Upper lobe of left lung (tissue), 6 donors: Measurements from ENCODE around the gene SLC6A3. TPM values are rescaled to one million over a fixed set of nuclear protein-coding genes. Genes with fewer than 3 reads are reported as not detected.

Source experiments
- ATAC-seq, 2 donors: fragments of 200-7000 bp; cut with Tn5 transposase; one replicate each; pipeline ENCODE4 v1.9.1; 2022; ENCODE audit warnings: mild to moderate bottlenecking in 2 of 2, moderate library complexity in 2 of 2; ENCODE audit not compliant: low FRiP score in 2 of 2
- DNase-seq, 2 donors: peaks; one replicate each; pipeline ENCODE4 v3.0.0-alpha.2; 2019 to 2020
- H3K27ac ChIP-seq, 4 donors: fragments of 200-600 bp; sonication (generic); one replicate each; pipeline ENCODE4 v1.5.1; 2016 to 2019
- H3K27me3 ChIP-seq, 4 donors: fragments of 200-600 bp; sonication (generic); one replicate each; pipeline ENCODE4 v1.5.1; 2017 to 2019
- H3K36me3 ChIP-seq, 4 donors: fragments of 200-600 bp; sonication (generic); one replicate each; pipeline ENCODE4 v1.5.1; 2016 to 2019
- H3K4me1 ChIP-seq, 4 donors: fragments of 200-600 bp; sonication (generic); one replicate each; pipeline ENCODE4 v1.5.1; 2018 to 2019
- H3K4me3 ChIP-seq, 4 donors: fragments of 200-600 bp; sonication (generic); one replicate each; pipeline ENCODE4 v1.5.1; 2017 to 2019; ENCODE audit warnings: mild to moderate bottlenecking in 2 of 4, moderate library complexity in 1 of 4
- H3K9me3 ChIP-seq, 4 donors: fragments of 200-600 bp; sonication (generic); one replicate each; pipeline ENCODE4 v1.5.1; 2018 to 2019
- CTCF ChIP-seq, 6 experiments: fragments of 450-650 bp in 4 of 6; fragments of 200-600 bp in 2 of 6; sonication (generic) in 2 of 6; IDR thresholded peaks; one replicate each; pipeline ENCODE4 v1.5.1; 2016 to 2019; ENCODE audit warnings: antibody characterized with exemption in 6 of 6
- EP300 ChIP-seq, 4 donors: sonication (generic); formaldehyde crosslinking; IDR thresholded peaks; one replicate each; pipeline ENCODE4 v1.5.1; 2017; ENCODE audit warnings: antibody characterized with exemption in 4 of 4, control low read depth in 2 of 4
- POLR2A ChIP-seq, 4 donors: fragments of 450-650 bp; IDR thresholded peaks; one replicate each; pipeline ENCODE4 v1.5.1; 2016 to 2017; ENCODE audit warnings: antibody characterized with exemption in 4 of 4, mild to moderate bottlenecking in 2 of 4
- POLR2AphosphoS5 ChIP-seq, 2 donors: sonication (generic); formaldehyde crosslinking; IDR thresholded peaks; one replicate each; pipeline ENCODE4 v1.5.1; 2017; ENCODE audit warnings: antibody characterized with exemption in 2 of 2
- WGBS, 2 donors: methylation state at CpG; one replicate each; pipeline ENCODE4 v1.1.5; 2017 to 2018; 5-methylcytosine and 5-hydroxymethylcytosine counted together
- total RNA-seq, 6 donors: library from RNA; depleted of rRNA in 4 of 6; stranded (reverse); fragments of >200 nt in 4 of 6; gene quantifications; one replicate each; pipeline versions ENCODE4 v1.1.0 to v1.2.1, GENCODE V29; 2016 to 2021
- donor health status: DM: no; HTN: no; CAD: no; lungs with moderate emphysema.
- donor health status: DM: no; HTN: yes; CAD: no; lungs with severe emphysema.

Gene SLC6A3
- total RNA-seq, 6 donors from 2014 or later = 0.15 to 1.2 (median 0.36) TPM; not detected in 2

- no peak for ATAC-seq
- WGBS, 2 donors = 91 to 94% methylated on average over 22 to 23 of the region's 23 CpGs
- TF ChIP-seq POLR2A (IDR thresholded peaks at IDR 0.05) (no peak), CTCF (IDR thresholded peaks at IDR 0.05) (no peak), EP300 (IDR thresholded peaks at IDR 0.05) (no peak), POLR2AphosphoS5 (IDR thresholded peaks at IDR 0.05) (no peak)
- H3K27me3 ChIP-seq = no peaks in the 10 kb centered on the region
- no peaks in the 10 kb centered on the region for H3K9me3 ChIP-seq
- no peak overlapping the region for H3K4me3 ChIP-seq
- peaks cover 0 to 6% (median 0%) of the 10 kb centered on the region in 4 donors for H3K4me1 ChIP-seq
- no peak overlapping the region for H3K27ac ChIP-seq
- peaks cover 34 to 93% (median 87%) of the 10 kb centered on the region in 4 donors for H3K36me3 ChIP-seq
- peak in 1 of 2 donors; percentile 18 for DNase-seq
Measured at GRCh38 chr5:1472964-1473628, 27.9 kb upstream of the SLC6A3 start.

GRCh38 chr5:1471997-1472963, 27.0 kb upstream of the SLC6A3 start:
- peaks cover 41 to 97% (median 90%) of the 10 kb centered on the region in 4 donors for H3K36me3 ChIP-seq

DNA sequence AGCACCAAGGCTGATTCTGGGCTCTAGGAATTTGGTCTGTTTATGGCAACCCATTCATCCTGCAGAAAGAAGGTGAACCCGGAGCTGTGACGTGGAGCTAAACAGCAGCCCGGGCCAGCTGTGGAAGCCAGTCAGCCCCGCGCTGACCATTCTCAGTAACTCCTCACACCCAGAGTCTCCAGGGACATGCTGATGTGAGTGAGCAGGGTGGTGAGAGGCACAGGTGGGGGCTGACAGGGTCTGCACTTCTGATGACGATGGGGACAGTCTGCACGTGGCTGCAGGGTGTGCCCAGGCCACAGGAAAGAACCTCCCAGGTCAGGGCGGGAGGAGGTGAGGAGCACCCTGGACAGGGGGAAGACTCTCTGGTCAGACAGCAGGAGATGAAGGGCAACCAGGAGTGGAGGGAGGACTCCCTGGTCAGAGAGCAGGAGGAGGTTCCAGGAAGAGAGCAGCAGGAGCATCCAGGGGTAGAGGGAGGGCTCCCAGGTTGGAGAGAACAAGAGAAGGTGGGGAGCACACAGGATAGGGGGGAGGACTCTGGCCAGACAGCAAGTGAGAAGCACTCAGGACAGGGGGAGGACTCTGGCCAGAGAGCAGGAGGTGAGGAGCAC, 26.1 kb upstream of the SLC6A3 start:
- no peaks in the 10 kb centered on the region for H3K27me3 ChIP-seq
- no peaks in the 10 kb centered on the region for H3K9me3 ChIP-seq
- TF ChIP-seq POLR2A (IDR thresholded peaks at IDR 0.05) = no peak
- no peak for TF ChIP-seq CTCF (IDR thresholded peaks at IDR 0.05)
- TF ChIP-seq EP300 (IDR thresholded peaks at IDR 0.05) = no peak
- no peak for TF ChIP-seq POLR2AphosphoS5 (IDR thresholded peaks at IDR 0.05)
- WGBS, 2 donors = 74 to 95% methylated on average over 3 to 8 of the region's 8 CpGs
- peaks cover 32 to 97% (median 90%) of the 10 kb centered on the region in 4 donors for H3K36me3 ChIP-seq
- H3K4me1 ChIP-seq = peaks cover 0 to 3% (median 0%) of the 10 kb centered on the region in 4 donors
- DNase-seq = peak in 1 of 2 donors; percentile 18
- ATAC-seq = no peak
- no peak overlapping the region for H3K4me3 ChIP-seq
- H3K27ac ChIP-seq = no peak overlapping the region

More at GRCh38 chr5:1471997-1472963, 27.0 kb upstream of the SLC6A3 start:
- peaks cover 0 to 6% (median 0%) of the 10 kb centered on the region in 4 donors for H3K4me1 ChIP-seq
- no peaks in the 10 kb centered on the region for H3K27me3 ChIP-seq
- H3K27ac ChIP-seq = no peak overlapping the region
- TF ChIP-seq POLR2AphosphoS5 (IDR thresholded peaks at IDR 0.05) (no peak), EP300 (IDR thresholded peaks at IDR 0.05) (no peak), POLR2A (IDR thresholded peaks at IDR 0.05) (no peak), CTCF (IDR thresholded peaks at IDR 0.05) (no peak)
- ATAC-seq = no peak
- no peaks in the 10 kb centered on the region for H3K9me3 ChIP-seq
- H3K4me3 ChIP-seq = no peak overlapping the region
- peak in 1 of 2 donors; percentile 21 for DNase-seq
- WGBS, 2 donors = 93 to 94% methylated on average over 12 to 27 of the region's 27 CpGs

DNA sequence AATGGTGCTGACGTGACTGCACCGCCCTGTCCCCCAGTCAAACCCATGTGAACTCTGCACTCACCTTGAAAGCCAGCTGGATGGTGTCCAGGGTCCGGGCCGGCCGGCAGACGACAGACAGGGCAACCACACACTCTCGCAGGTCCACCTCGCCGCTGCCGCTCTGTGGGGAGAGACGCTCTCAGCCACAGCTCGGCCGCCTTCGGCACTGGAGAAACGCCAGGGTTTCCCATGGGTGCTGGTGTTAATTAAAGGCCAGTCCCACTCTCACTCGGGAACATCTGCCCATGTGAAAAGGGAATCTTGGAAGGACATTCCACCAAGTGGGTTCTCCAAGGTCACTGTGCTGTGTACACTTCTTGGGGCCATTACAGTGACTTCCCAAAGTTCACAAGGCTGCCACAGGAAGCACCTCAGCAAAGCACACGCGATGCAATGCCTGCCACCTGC, 25.5 kb upstream of the SLC6A3 start:
- peak; percentile 20 to 76 for DNase-seq
- H3K36me3 ChIP-seq = peaks cover 35 to 97% (median 90%) of the 10 kb centered on the region in 4 donors

More for the DNA sequence above, 25.5 kb upstream of the SLC6A3 start:
- TF ChIP-seq EP300 (IDR thresholded peaks at IDR 0.05) (no peak), POLR2AphosphoS5 (IDR thresholded peaks at IDR 0.05) (no peak), CTCF (IDR thresholded peaks at IDR 0.05) (no peak), POLR2A (IDR thresholded peaks at IDR 0.05) (no peak)
- H3K9me3 ChIP-seq = no peaks in the 10 kb centered on the region
- H3K4me3 ChIP-seq = no peak overlapping the region
- no peak for ATAC-seq
- no peak overlapping the region for H3K27ac ChIP-seq
- H3K27me3 ChIP-seq = no peaks in the 10 kb centered on the region
- 79 to 82% methylated on average over 18 of the region's 18 CpGs for WGBS, 2 donors
- no peaks in the 10 kb centered on the region for H3K4me1 ChIP-seq
